IPS-20b (cell line): ENCODE results near the gene ENTPD6.
"Not testable (repeated sequence)": the region's sequence is repeated elsewhere in the genome, so short reads cannot be mapped to it uniquely, and the experiment has no call there.

Experiments
- H3K27ac ChIP-seq: one replicate; pipeline ENCODE4 v1.5.1; 2013; ENCODE audit warnings: low read length
- H3K27me3 ChIP-seq: 2 replicates; pipeline ENCODE4 v1.6.1; 2013; ENCODE audit warnings: mild to moderate bottlenecking, low read length, inconsistent platforms; ENCODE audit not compliant: insufficient read depth
- H3K36me3 ChIP-seq: 2 replicates; pipeline ENCODE4 v1.6.1; 2013; ENCODE audit warnings: low read depth, mild to moderate bottlenecking, inconsistent platforms, low read length, moderate library complexity; ENCODE audit not compliant: insufficient read depth
- H3K4me1 ChIP-seq: 2 replicates; pipeline ENCODE4 v1.6.1; 2013; ENCODE audit warnings: mild to moderate bottlenecking, control low read depth, inconsistent platforms, low read length, moderate library complexity; ENCODE audit not compliant: insufficient read depth
- H3K4me3 ChIP-seq: 2 replicates; pipeline ENCODE4 v1.5.1; 2013; ENCODE audit warnings: mild to moderate bottlenecking, low read length, inconsistent platforms
- H3K9ac ChIP-seq: 2 replicates; pipeline ENCODE4 v1.6.1; 2013; ENCODE audit warnings: low read depth, mild to moderate bottlenecking, inconsistent platforms, low read length, moderate library complexity
- H3K9me3 ChIP-seq: 2 replicates; pipeline ENCODE4 v1.6.1; 2013; ENCODE audit warnings: mild to moderate bottlenecking, low read depth, low read length, inconsistent platforms; ENCODE audit not compliant: insufficient read depth

The ENTPD6 gene

GRCh38 chr20:25166105-25166782 lies 29.3 kb upstream of the ENTPD6 start:
- not testable (repeated sequence) for H3K27me3 ChIP-seq, H3K4me3 ChIP-seq, H3K36me3 ChIP-seq, H3K27ac ChIP-seq, H3K9ac ChIP-seq, H3K4me1 ChIP-seq
- peaks cover 21% of the 10 kb centered on the region; the same call in 1 of the 2 replicates for H3K9me3 ChIP-seq

GRCh38 chr20:25173321-25173720 lies 22.2 kb upstream of the ENTPD6 start:
- H3K4me1 ChIP-seq: no peaks in the 10 kb centered on the region
- H3K36me3 ChIP-seq: no peaks in the 10 kb centered on the region
- H3K9me3 ChIP-seq: peaks cover 14% of the 10 kb centered on the region
- H3K9ac ChIP-seq: no peak overlapping the region
- H3K27ac ChIP-seq: no peak overlapping the region
- H3K27me3 ChIP-seq: no peaks in the 10 kb centered on the region
- H3K4me3 ChIP-seq: no peak overlapping the region

- Histone ChIP-seq H3K9ac (no peak overlapping the region), H3K36me3 (no peaks in the 10 kb centered on the region), H3K9me3 (peaks cover 14% of the 10 kb centered on the region), H3K27ac (no peak overlapping the region), H3K4me1 (no peaks in the 10 kb centered on the region), H3K4me3 (no peak overlapping the region), H3K27me3 (no peaks in the 10 kb centered on the region)
These were observed 21.6 kb upstream of the ENTPD6 start for GRCh38 chr20:25173886-25174308.

GRCh38 chr20:25176184-25176583 lies 19.3 kb upstream of the ENTPD6 start:
- Histone ChIP-seq H3K27ac (no peak overlapping the region), H3K27me3 (no peaks in the 10 kb centered on the region), H3K4me1 (no peaks in the 10 kb centered on the region), H3K9ac (no peak overlapping the region), H3K9me3 (peaks cover 14% of the 10 kb centered on the region), H3K4me3 (no peak overlapping the region), H3K36me3 (no peaks in the 10 kb centered on the region)

GRCh38 chr20:25177890-25178321 lies 17.6 kb upstream of the ENTPD6 start:
- Histone ChIP-seq H3K4me1 (no peaks in the 10 kb centered on the region), H3K9ac (no peak overlapping the region), H3K9me3 (peaks cover 10% of the 10 kb centered on the region), H3K4me3 (no peak overlapping the region), H3K27ac (no peak overlapping the region), H3K27me3 (no peaks in the 10 kb centered on the region), H3K36me3 (no peaks in the 10 kb centered on the region)

GRCh38 chr20:25178563-25179438 lies 16.7 kb upstream of the ENTPD6 start:
- Histone ChIP-seq H3K9ac (no peak overlapping the region), H3K36me3 (no peaks in the 10 kb centered on the region), H3K27me3 (no peaks in the 10 kb centered on the region), H3K4me3 (no peak overlapping the region), H3K4me1 (no peaks in the 10 kb centered on the region), H3K9me3 (peaks cover 3% of the 10 kb centered on the region; the same call in 1 of the 2 replicates), H3K27ac (no peak overlapping the region)

- Histone ChIP-seq H3K4me1 (no peaks in the 10 kb centered on the region), H3K27ac (no peak overlapping the region), H3K36me3 (no peaks in the 10 kb centered on the region), H3K4me3 (no peak overlapping the region), H3K9ac (no peak overlapping the region), H3K27me3 (no peaks in the 10 kb centered on the region), H3K9me3 (0 out of 2 replicates have a peak, but pooled peaks cover 1% of the 10 kb centered on the region)
These were observed 15.9 kb upstream of the ENTPD6 start for GRCh38 chr20:25179439-25180089.

GRCh38 chr20:25184391-25184790 lies 11.1 kb upstream of the ENTPD6 start:
- not testable (repeated sequence) for H3K9ac ChIP-seq, H3K27ac ChIP-seq, H3K27me3 ChIP-seq, H3K4me1 ChIP-seq, H3K4me3 ChIP-seq, H3K36me3 ChIP-seq
- peaks cover 13% of the 10 kb centered on the region; the same call in 1 of the 2 replicates for H3K9me3 ChIP-seq

- H3K9ac ChIP-seq: no peak overlapping the region
- H3K36me3 ChIP-seq: no peaks in the 10 kb centered on the region
- H3K4me3 ChIP-seq: no peak overlapping the region
- H3K4me1 ChIP-seq: no peaks in the 10 kb centered on the region
- H3K27ac ChIP-seq: no peak overlapping the region
- no peaks in the 10 kb centered on the region for H3K27me3 ChIP-seq
- H3K9me3 ChIP-seq: peaks cover 13% of the 10 kb centered on the region; the same call in 1 of the 2 replicates
These were observed 8.3 kb upstream of the ENTPD6 start for GRCh38 chr20:25187220-25187619.

GRCh38 chr20:25187635-25188034 lies 7.9 kb upstream of the ENTPD6 start:
- no peak overlapping the region for H3K9ac ChIP-seq
- no peaks in the 10 kb centered on the region for H3K27me3 ChIP-seq
- H3K9me3 ChIP-seq: peaks cover 13% of the 10 kb centered on the region; the same call in 1 of the 2 replicates
- H3K4me3 ChIP-seq: no peak overlapping the region
- no peak overlapping the region for H3K27ac ChIP-seq
- H3K4me1 ChIP-seq: no peaks in the 10 kb centered on the region
- no peaks in the 10 kb centered on the region for H3K36me3 ChIP-seq

- no peak overlapping the region for H3K9ac ChIP-seq
These were observed 7.3 kb upstream of the ENTPD6 start for GRCh38 chr20:25188218-25188617.

More at GRCh38 chr20:25188218-25188617, 7.3 kb upstream of the ENTPD6 start:
- Histone ChIP-seq H3K36me3 (no peaks in the 10 kb centered on the region), H3K9me3 (peaks cover 13% of the 10 kb centered on the region; the same call in 1 of the 2 replicates), H3K27me3 (no peaks in the 10 kb centered on the region), H3K4me1 (no peaks in the 10 kb centered on the region), H3K27ac (no peak overlapping the region), H3K4me3 (no peak overlapping the region)
